GM18867 (cell line): ENCODE data around the gene CDH5.

Experiments used
- ATAC-seq: cut with Tn5 transposase; IDR thresholded peaks from one replicate; pipeline ENCODE4 v1.9.1; 2021; ENCODE audit warnings: mild to moderate bottlenecking, moderate library complexity; ENCODE audit not compliant: unreplicated experiment

The CDH5 gene

GRCh38 chr16:66388350-66389139 lies 22.1 kb downstream of the CDH5 start:
- no peak for ATAC-seq

- ATAC-seq = no peak
These were observed 23.0 kb downstream of the CDH5 start for GRCh38 chr16:66389256-66390176.

- ATAC-seq = no peak
These were observed 24.0 kb downstream of the CDH5 start for GRCh38 chr16:66390346-66391108.

GRCh38 chr16:66391726-66392670 lies 25.5 kb downstream of the CDH5 start:
- no peak for ATAC-seq

GRCh38 chr16:66395806-66396555 lies 29.5 kb downstream of the CDH5 start:
- no peak for ATAC-seq

- ATAC-seq = no peak
These were observed 31.4 kb downstream of the CDH5 start for GRCh38 chr16:66397736-66398433.

GRCh38 chr16:66399031-66399430 lies 32.5 kb downstream of the CDH5 start:
- ATAC-seq = no peak

GRCh38 chr16:66399930-66400329 lies 33.4 kb downstream of the CDH5 start:
- ATAC-seq = no peak

- ATAC-seq = no peak
These were observed 34.3 kb downstream of the CDH5 start for GRCh38 chr16:66400503-66401380.

- ATAC-seq = no peak
These were observed 35.1 kb downstream of the CDH5 start for GRCh38 chr16:66401610-66402009.

- no peak for ATAC-seq
These were observed 35.7 kb downstream of the CDH5 start for GRCh38 chr16:66402166-66402565.

GRCh38 chr16:66402591-66403230 lies 36.2 kb downstream of the CDH5 start:
- ATAC-seq = no peak

- ATAC-seq = no peak
These were observed 37.1 kb downstream of the CDH5 start for GRCh38 chr16:66403531-66404145.

GRCh38 chr16:66405057-66405783 lies 38.7 kb downstream of the CDH5 start:
- ATAC-seq = no peak

GRCh38 chr16:66406534-66407221 lies 40.2 kb downstream of the CDH5 start:
- ATAC-seq = peak; percentile 83
